ENCODE results near the gene SH2D4B.

The SH2D4B gene

DNA sequence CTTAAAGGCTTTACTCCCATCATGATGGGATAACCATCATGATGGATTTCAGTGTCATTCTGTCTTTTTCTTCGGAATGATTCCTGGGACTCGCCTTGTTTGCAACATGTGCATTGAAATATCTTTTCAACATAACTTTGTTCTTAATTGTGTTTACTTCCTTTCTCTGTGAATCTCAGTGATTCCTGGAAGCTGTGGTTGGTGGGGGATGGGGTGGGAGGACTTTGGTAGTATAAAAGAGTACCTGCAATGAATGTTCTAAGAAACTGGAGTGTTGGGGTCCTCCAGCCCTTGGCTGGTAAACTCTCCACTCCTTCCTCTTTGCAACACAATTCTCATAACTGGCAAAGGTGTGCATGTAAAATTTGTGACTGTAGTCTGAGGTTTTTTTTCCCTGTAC lies 11.5 kb upstream of the SH2D4B start:
- H3K9me3 Mint-ChIP-seq, result no peaks in the 10 kb centered on the region
- H3K4me1 Mint-ChIP-seq, result peaks cover 25% of the 10 kb centered on the region
- no peak overlapping the region for H3K27ac Mint-ChIP-seq
- no peaks in the 10 kb centered on the region for H3K36me3 Mint-ChIP-seq (ENCODE audit: low read depth)
- no peak overlapping the region for H3K4me3 Mint-ChIP-seq
- TF ChIP-seq, protein P1, sequence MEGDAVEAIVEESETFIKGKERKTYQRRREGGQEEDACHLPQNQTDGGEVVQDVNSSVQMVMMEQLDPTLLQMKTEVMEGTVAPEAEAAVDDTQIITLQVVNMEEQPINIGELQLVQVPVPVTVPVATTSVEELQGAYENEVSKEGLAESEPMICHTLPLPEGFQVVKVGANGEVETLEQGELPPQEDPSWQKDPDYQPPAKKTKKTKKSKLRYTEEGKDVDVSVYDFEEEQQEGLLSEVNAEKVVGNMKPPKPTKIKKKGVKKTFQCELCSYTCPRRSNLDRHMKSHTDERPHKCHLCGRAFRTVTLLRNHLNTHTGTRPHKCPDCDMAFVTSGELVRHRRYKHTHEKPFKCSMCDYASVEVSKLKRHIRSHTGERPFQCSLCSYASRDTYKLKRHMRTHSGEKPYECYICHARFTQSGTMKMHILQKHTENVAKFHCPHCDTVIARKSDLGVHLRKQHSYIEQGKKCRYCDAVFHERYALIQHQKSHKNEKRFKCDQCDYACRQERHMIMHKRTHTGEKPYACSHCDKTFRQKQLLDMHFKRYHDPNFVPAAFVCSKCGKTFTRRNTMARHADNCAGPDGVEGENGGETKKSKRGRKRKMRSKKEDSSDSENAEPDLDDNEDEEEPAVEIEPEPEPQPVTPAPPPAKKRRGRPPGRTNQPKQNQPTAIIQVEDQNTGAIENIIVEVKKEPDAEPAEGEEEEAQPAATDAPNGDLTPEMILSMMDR (IDR thresholded peaks at IDR 0.05; ENCODE audit: unreplicated experiment in 3 of 3), result no peak
- peaks cover 3% of the 10 kb centered on the region for H3K27me3 Mint-ChIP-seq (ENCODE audit: low read depth)

DNA sequence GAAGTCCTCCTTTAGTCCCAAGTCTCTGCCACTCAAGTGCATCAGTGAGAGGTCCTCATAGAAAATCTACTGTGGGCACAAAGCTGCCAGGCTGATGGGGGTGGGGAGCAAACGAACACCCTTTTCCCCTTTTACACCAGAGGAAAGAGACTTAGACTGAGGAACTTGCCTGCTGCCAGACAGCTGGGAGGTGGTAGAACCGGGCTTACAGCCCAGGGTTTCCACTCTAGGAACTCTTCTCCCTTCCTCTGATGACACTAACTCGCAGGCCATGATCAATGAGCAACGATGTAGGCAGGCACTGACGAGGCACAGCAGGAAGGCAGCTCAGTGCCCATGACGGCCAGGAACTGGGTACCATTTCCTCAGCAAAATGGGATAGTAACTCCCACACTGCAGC lies 11.0 kb upstream of the SH2D4B start:
- TF ChIP-seq, protein P1 (IDR thresholded peaks at IDR 0.05; ENCODE audit: unreplicated experiment in 3 of 3), result no peak
- no peaks in the 10 kb centered on the region for H3K36me3 Mint-ChIP-seq (ENCODE audit: low read depth)

DNA sequence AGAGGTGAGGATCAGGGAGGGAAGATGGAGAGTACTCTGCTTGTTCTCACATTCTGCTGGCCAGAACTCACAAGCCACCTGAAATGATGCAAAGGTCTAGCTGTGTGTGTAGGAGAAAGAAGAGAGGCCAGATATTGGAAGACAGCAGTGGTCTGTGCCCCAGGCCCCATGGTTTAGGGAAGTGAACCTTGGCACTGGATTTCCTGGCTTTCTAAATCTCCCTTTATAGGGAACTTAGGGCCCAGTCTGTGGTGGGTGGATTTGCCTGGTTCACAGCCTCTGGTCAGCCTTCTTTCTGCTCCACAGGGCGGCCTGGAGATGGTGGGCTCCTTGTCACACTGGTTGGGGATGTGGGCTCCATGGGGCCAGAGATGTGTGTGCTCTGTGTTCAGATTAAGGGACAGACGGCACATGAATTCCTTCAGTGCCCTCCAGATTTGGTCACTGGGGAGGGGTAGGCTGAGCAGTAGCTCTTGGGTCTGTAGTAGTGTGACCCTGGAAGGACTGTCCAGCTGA lies 9.5 kb upstream of the SH2D4B start:
- Mint-ChIP-seq H3K4me1 (peaks cover 26% of the 10 kb centered on the region), H3K27ac (no peak overlapping the region), H3K36me3 (ENCODE audit: low read depth) (peaks cover 11% of the 10 kb centered on the region), H3K4me3 (no peak overlapping the region), H3K27me3 (ENCODE audit: low read depth) (peaks cover 7% of the 10 kb centered on the region), H3K9me3 (no peaks in the 10 kb centered on the region)
- TF ChIP-seq, protein P1 (IDR thresholded peaks at IDR 0.05; ENCODE audit: unreplicated experiment in 3 of 3), result no peak

More for the DNA sequence above, 11.0 kb upstream of the SH2D4B start:
- Mint-ChIP-seq H3K27ac (no peak overlapping the region), H3K9me3 (no peaks in the 10 kb centered on the region), H3K4me1 (peaks cover 26% of the 10 kb centered on the region), H3K27me3 (ENCODE audit: low read depth) (peaks cover 3% of the 10 kb centered on the region), H3K4me3 (no peak overlapping the region)

DNA sequence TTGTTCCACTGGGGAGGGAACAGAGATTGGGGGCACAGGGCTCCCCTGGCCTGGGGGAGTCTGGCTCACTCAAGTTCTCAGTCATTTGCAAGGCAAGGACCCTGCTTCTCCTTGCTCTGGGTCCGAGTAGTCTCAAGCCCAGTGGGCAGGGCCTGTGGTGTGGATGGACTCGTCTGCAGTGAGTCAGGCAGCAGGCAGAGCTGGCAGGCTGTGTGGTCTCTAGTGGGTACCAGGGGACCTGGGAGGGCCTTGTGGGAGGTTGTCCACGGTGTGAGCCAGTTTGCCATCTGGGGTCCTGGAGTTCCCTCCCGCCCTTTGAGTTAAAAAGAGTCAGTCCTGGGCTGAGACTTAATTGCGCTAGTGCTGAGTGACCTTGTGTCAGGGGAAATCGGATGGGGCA lies 8.8 kb upstream of the SH2D4B start:
- Mint-ChIP-seq H3K9me3 (no peaks in the 10 kb centered on the region), H3K36me3 (ENCODE audit: low read depth) (peaks cover 11% of the 10 kb centered on the region), H3K4me3 (no peak overlapping the region), H3K4me1 (peaks cover 26% of the 10 kb centered on the region), H3K27me3 (ENCODE audit: low read depth) (peaks cover 5% of the 10 kb centered on the region), H3K27ac (peak overlapping the region in 1 of 3 experiments; percentile 73)
- TF ChIP-seq, protein P1 (IDR thresholded peaks at IDR 0.05; ENCODE audit: unreplicated experiment in 3 of 3), result no peak

DNA sequence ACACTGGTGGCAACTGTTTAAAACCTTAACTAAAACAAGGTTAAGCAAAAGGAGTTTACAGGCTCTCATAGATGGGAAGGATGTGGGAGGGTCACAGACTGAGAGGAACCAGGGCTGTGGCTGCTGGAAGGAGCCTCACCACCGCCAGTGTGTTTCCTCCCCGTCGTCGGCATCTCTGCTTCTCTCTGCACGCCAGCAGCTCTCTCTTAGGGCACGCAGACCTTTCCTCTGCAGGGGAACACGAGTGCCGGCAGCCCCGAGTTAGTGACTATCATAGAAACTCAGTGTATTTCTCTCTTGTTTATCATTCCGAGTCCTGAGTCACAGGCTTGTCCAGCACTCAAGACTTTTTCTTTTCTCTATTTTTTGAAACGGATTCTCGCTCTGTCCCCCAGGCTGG lies 8.1 kb upstream of the SH2D4B start:
- Mint-ChIP-seq H3K27me3 (ENCODE audit: low read depth) (peaks cover 4% of the 10 kb centered on the region), H3K27ac (peak overlapping the region in 1 of 3 experiments; percentile 73), H3K4me1 (peaks cover 20% of the 10 kb centered on the region), H3K4me3 (no peak overlapping the region), H3K9me3 (no peaks in the 10 kb centered on the region), H3K36me3 (ENCODE audit: low read depth) (peaks cover 11% of the 10 kb centered on the region)
- TF ChIP-seq, protein P1 (IDR thresholded peaks at IDR 0.05; ENCODE audit: unreplicated experiment in 3 of 3), result no peak

DNA sequence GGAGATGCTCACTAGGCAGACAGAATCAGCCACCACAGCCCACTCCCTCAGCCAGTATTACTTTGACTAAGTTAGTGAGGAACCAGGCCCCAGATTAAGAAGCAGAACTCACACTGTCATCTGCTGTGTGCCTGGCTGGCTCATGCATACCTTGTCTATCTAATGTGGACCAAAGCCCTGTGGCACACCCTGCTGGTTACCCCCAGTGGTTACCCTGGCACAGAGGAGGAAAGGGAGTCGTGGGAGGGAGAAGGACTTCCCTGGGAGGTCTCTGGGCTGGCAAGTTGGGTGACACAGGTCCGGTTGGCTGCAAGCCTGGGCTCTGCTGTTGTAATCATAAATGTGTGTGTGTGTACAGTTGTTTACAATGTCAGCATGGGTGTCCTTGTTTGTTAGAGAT lies 7.5 kb upstream of the SH2D4B start:
- H3K27ac Mint-ChIP-seq, result no peak overlapping the region
- H3K4me1 Mint-ChIP-seq, result peaks cover 15% of the 10 kb centered on the region
- H3K27me3 Mint-ChIP-seq (ENCODE audit: low read depth), result peaks cover 4% of the 10 kb centered on the region
- no peak overlapping the region for H3K4me3 Mint-ChIP-seq
- TF ChIP-seq, protein P1 (IDR thresholded peaks at IDR 0.05; ENCODE audit: unreplicated experiment in 3 of 3), result no peak
- H3K9me3 Mint-ChIP-seq, result no peaks in the 10 kb centered on the region
- H3K36me3 Mint-ChIP-seq (ENCODE audit: low read depth), result peaks cover 12% of the 10 kb centered on the region

Data from nephron (organoid).